ENCODE data around the gene MGMT.

- no peak for TF ChIP-seq CTCF (IDR thresholded peaks at IDR 0.05; ENCODE audit: low read length)
- no peak for TF ChIP-seq EZH2 (IDR thresholded peaks at IDR 0.05; ENCODE audit: borderline replicate concordance, low read length)
Measured at GRCh38 chr10:129579228-129579627, 112.2 kb downstream of the MGMT start.

Data from OCI-LY1 (cell line).